Endothelial cell (in vitro differentiated cells): ENCODE data around the gene NUTM2F. TPM values are rescaled to one million over a fixed set of nuclear protein-coding genes. Genes with fewer than 3 reads are reported as not detected.
"Not testable (repeated sequence)": the region's sequence is repeated elsewhere in the genome, so short reads cannot be mapped to it uniquely, and the experiment has no call there.

Source experiments
- DNase-seq: peaks from one replicate; pipeline ENCODE4 v3.0.0; 2021; ENCODE audit warnings: low spot score
- H3K27ac Mint-ChIP-seq: one replicate; pipeline ENCODE4 v1.8.0; 2021; ENCODE audit warnings: mixed read lengths, inconsistent platforms; ENCODE audit not compliant: unreplicated experiment
- H3K27me3 Mint-ChIP-seq: one replicate; pipeline ENCODE4 v1.8.0; 2021; ENCODE audit warnings: mild to moderate bottlenecking, moderate library complexity, mixed read lengths, inconsistent platforms; ENCODE audit not compliant: unreplicated experiment
- H3K36me3 Mint-ChIP-seq: one replicate; pipeline ENCODE4 v1.8.0; 2021; ENCODE audit warnings: mild to moderate bottlenecking, low read depth, mixed read lengths, inconsistent platforms; ENCODE audit not compliant: unreplicated experiment
- H3K4me1 Mint-ChIP-seq: one replicate; pipeline ENCODE4 v1.8.0; 2021; ENCODE audit warnings: mild to moderate bottlenecking, mixed read lengths, inconsistent platforms; ENCODE audit not compliant: unreplicated experiment
- H3K4me3 Mint-ChIP-seq: one replicate; pipeline ENCODE4 v1.8.0; 2021; ENCODE audit warnings: mild to moderate bottlenecking, mixed read lengths, inconsistent platforms; ENCODE audit not compliant: unreplicated experiment
- H3K9me3 Mint-ChIP-seq: one replicate; pipeline ENCODE4 v1.8.0; 2021; ENCODE audit warnings: mixed read lengths, inconsistent platforms; ENCODE audit not compliant: unreplicated experiment
- total RNA-seq: library from RNA; stranded (reverse); fragmentation: NEBNext Ultra II Directional; extraction: Animal tissue kit (Norgen Biotek cat#: 25700); gene quantifications from one replicate; pipeline ENCODE4 v1.2.1, GENCODE V29; 2021; ENCODE audit not compliant: unreplicated experiment

Gene NUTM2F
- total RNA-seq, 1 donor from 2014 or later = not detected

GRCh38 chr9:94339657-94340056 lies 11.2 kb upstream of the NUTM2F start:
- H3K27me3 Mint-ChIP-seq, H3K4me3 Mint-ChIP-seq, H3K27ac Mint-ChIP-seq, DNase-seq, H3K9me3 Mint-ChIP-seq, H3K36me3 Mint-ChIP-seq, H3K4me1 Mint-ChIP-seq: not testable (repeated sequence)

GRCh38 chr9:94338723-94339122 lies 10.3 kb upstream of the NUTM2F start:
- not testable (repeated sequence) for DNase-seq, H3K4me3 Mint-ChIP-seq, H3K9me3 Mint-ChIP-seq, H3K36me3 Mint-ChIP-seq, H3K27me3 Mint-ChIP-seq, H3K4me1 Mint-ChIP-seq, H3K27ac Mint-ChIP-seq

GRCh38 chr9:94336445-94336844 lies 8.0 kb upstream of the NUTM2F start:
- not testable (repeated sequence) for H3K27ac Mint-ChIP-seq, H3K27me3 Mint-ChIP-seq, DNase-seq, H3K4me1 Mint-ChIP-seq, H3K9me3 Mint-ChIP-seq, H3K4me3 Mint-ChIP-seq, H3K36me3 Mint-ChIP-seq

GRCh38 chr9:94325583-94325982 lies 2.9 kb downstream of the NUTM2F start:
- H3K4me3 Mint-ChIP-seq, H3K9me3 Mint-ChIP-seq, DNase-seq, H3K4me1 Mint-ChIP-seq, H3K27ac Mint-ChIP-seq, H3K27me3 Mint-ChIP-seq, H3K36me3 Mint-ChIP-seq: not testable (repeated sequence)

- H3K36me3 Mint-ChIP-seq, H3K27ac Mint-ChIP-seq, H3K4me1 Mint-ChIP-seq, DNase-seq, H3K27me3 Mint-ChIP-seq, H3K9me3 Mint-ChIP-seq, H3K4me3 Mint-ChIP-seq: not testable (repeated sequence)
These were observed 5.2 kb downstream of the NUTM2F start for GRCh38 chr9:94323153-94323798.

GRCh38 chr9:94322342-94322940 lies 6.0 kb downstream of the NUTM2F start:
- not testable (repeated sequence) for H3K36me3 Mint-ChIP-seq, H3K4me1 Mint-ChIP-seq, H3K27ac Mint-ChIP-seq, H3K27me3 Mint-ChIP-seq, H3K4me3 Mint-ChIP-seq, DNase-seq, H3K9me3 Mint-ChIP-seq

- not testable (repeated sequence) for H3K9me3 Mint-ChIP-seq, H3K36me3 Mint-ChIP-seq, H3K27me3 Mint-ChIP-seq, H3K4me3 Mint-ChIP-seq, H3K27ac Mint-ChIP-seq, H3K4me1 Mint-ChIP-seq, DNase-seq
These were observed 10.3 kb downstream of the NUTM2F start for GRCh38 chr9:94317949-94318657.

- H3K27me3 Mint-ChIP-seq, H3K9me3 Mint-ChIP-seq, DNase-seq: not testable (repeated sequence)
These were observed 12.2 kb downstream of the NUTM2F start for GRCh38 chr9:94316236-94316635.

GRCh38 chr9:94315034-94315984 lies 13.1 kb downstream of the NUTM2F start:
- DNase-seq, H3K36me3 Mint-ChIP-seq, H3K4me1 Mint-ChIP-seq, H3K4me3 Mint-ChIP-seq, H3K27me3 Mint-ChIP-seq, H3K27ac Mint-ChIP-seq, H3K9me3 Mint-ChIP-seq: not testable (repeated sequence)

More at GRCh38 chr9:94316236-94316635, 12.2 kb downstream of the NUTM2F start:
- not testable (repeated sequence) for H3K4me3 Mint-ChIP-seq, H3K4me1 Mint-ChIP-seq, H3K36me3 Mint-ChIP-seq, H3K27ac Mint-ChIP-seq
